ENCODE data around the gene RASSF3.

RASSF3 gene

GRCh38 chr12:64695550-64695949, 85.3 kb downstream of the RASSF3 start:
- DNase-seq = no peak

GRCh38 chr12:64696080-64696741, 85.9 kb downstream of the RASSF3 start:
- peak; percentile 34 for DNase-seq

DNA sequence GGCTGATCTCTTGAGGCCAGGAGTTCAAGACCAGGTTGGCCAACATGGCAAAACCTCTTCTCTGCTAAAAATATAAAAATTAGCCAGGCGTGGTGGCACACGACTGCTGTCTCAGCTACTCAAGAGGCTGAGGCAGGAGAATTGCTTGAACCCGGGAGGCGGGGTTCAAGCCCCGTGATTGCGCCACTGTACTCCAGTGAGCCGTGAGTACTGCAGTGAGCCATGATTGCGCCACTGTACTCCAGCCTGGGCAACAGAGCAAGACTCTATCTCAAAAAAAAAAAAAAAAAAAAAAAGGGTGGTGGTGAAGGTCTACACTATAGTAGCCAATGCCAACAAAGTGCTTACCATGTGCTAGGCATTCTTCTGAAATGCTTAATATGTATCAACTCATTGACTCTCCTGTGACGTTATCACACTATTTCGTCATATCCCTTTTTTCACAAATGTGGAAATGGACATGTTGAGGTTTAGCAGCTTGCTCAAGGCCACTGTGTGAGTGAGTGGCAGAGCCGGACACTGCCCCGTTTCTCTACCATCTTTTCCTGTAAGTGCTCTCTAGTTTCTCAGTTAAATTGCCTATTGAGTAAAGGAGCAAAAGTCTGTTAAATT, 89.3 kb downstream of the RASSF3 start:
- no peak for DNase-seq

DNA sequence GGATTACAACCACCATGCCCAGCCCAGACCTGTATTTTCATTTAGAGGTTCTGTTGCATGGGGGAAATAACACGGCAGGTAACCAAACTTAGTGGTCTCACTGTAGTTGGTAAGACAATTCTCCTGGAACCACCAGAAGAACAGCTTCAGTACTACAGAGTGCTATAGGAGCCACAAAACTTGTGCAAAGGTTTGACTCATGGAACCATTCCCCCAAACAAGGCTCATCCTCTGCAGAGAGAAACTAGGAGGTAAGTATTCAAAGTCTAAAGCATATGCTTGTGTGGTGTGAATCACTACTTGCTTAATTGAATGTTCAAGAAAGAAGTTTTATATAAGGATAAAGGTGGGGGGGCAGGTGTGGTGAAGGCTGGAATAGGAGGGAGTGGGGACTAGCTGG, 90.2 kb downstream of the RASSF3 start:
- DNase-seq = no peak

DNA sequence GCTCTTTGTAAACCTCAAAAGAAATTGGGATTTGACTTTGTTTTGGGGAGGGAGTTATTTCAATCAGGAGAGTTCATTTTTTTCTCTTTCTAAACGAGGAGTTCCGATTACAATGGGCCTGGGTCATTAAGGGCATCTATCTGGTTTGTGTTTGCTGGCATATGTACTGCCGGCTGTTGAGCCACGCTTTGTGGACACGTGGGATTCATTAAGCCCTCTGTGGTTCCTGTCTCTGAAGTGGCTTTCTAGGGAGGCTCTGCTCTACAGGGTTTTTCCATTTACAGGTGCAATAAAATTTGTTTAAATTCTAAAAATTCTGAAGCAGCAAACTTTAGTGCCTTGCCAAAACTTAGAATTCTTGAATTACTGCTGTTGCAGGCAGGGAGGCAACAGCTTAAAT, 91.0 kb downstream of the RASSF3 start:
- no peak for DNase-seq

DNA sequence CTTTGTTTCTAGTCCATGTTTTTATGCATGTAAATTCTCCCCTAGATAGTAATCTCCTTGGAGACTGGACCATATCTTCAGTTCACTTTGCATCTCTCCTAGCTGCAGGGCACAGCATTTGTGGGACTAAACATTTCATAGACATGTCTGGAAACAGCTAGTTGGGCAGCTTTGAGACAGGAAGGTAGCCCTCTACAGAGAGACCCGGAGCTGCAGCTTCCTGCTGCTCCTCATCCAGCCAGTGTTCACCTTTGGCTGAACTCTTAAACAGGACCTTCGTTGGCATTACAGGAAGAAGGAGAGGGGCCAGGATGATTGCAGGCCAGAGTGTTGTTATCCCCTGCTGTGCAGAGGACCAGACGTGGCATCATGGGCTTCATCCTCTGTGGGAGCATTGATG, 96.0 kb downstream of the RASSF3 start:
- no peak for DNase-seq

DNA sequence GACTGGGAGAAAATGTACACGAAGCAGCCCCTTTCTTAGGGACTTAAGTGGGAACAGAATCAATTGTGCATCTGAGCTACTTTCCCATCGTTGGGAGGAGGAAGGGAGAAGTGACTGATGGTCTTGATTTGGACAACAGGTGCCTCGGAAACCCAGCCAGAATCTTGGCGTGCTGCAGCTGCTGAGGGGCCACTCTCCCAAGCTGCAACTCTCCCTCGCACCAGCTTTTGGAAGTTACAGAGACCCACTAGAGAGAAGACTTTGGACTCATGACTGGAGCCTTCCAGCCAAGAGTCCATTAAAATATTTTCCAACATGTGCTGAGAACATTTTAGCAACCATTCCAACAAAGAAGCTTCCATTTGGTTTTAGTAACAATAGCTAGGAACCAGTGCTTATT, 96.6 kb downstream of the RASSF3 start:
- no peak for DNase-seq

DNA sequence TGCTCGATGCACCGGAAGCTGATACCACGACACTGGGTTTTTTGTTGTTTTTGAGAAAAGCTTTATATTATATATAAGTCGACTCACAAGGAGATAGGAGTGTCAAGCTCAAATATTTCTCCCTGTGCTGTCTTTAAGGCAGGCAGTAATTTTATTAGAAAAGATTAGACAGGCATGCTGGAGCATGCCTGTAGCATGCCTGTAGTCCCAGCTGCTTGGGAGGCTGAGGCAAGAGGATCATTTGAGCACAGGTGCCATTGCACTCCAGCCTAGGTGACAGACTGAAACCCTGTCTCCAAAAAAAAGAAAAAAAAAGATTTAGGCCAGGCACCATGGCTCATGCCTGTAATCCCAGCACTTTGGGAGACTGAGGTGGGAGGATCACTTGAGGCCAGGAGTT, 97.1 kb downstream of the RASSF3 start:
- DNase-seq = no peak

DNA sequence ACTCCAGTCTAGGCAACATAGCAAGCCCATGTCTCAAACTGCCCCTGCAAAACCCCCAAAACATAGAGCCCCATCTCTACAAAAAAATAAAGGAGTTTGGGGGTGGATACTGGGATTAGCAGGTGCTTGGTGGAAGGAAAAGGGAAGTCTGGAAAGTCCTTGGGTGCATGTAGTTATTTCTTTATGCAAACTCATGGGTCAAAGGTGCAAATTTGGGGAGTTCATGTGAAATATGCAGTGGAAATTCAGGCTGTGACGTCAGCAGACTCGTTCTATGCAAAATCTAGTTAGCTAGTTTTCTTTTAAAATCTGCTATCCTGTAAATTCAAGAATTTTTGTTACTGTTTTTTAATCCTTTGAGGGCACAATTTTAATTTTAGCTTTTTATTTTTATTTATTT, 97.6 kb downstream of the RASSF3 start:
- no peak for DNase-seq

- no peak for DNase-seq
These were observed 99.1 kb downstream of the RASSF3 start for GRCh38 chr12:64709429-64709828.

DNA sequence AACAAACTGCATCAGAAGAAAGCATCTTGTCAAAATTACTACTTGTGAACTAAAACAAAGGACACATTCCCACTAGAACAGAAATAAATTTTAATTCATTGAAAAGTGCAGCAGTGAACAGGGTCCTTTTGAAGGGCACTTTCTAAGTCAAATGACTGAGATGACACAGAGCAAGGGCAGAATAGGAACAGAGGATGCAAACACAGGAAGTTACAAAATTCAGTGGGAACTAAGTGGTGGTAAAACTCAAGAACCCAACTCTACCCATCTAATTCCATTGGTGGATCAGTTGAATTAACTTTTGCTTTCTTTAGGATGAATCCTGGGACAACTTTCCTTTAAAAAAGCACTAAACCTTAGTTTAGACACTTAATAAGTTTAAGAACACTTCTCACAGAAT, 103.1 kb downstream of the RASSF3 start:
- DNase-seq = no peak

GRCh38 chr12:64714551-64714968, 104.3 kb downstream of the RASSF3 start:
- no peak for DNase-seq

GRCh38 chr12:64716371-64716770, 106.1 kb downstream of the RASSF3 start:
- no peak for DNase-seq

- DNase-seq = no peak
These were observed 106.7 kb downstream of the RASSF3 start for GRCh38 chr12:64716839-64717455.

DNA sequence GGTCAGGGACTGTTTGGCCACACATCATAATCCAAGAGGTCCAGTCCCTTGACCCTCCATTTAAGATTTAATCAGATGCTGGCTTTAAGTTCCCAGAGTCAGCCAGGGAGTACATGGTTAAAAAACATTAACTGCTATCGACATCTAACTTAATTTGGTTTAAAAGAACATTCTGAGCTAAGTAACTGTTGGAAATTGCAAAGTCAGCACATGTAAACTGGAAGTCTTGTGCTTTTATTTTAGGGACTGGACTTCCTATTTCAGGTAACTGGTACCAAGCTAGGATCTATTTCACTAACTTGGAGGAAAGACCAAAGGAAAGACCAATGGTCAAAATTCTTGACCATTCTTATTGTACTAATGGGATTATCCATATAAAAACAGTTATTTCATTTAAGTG, 108.4 kb downstream of the RASSF3 start:
- no peak for DNase-seq

- peak; percentile 77 for DNase-seq
These were observed 110.6 kb downstream of the RASSF3 start for GRCh38 chr12:64720884-64721283.

GRCh38 chr12:64722835-64723234, 112.5 kb downstream of the RASSF3 start:
- DNase-seq = no peak

DNA sequence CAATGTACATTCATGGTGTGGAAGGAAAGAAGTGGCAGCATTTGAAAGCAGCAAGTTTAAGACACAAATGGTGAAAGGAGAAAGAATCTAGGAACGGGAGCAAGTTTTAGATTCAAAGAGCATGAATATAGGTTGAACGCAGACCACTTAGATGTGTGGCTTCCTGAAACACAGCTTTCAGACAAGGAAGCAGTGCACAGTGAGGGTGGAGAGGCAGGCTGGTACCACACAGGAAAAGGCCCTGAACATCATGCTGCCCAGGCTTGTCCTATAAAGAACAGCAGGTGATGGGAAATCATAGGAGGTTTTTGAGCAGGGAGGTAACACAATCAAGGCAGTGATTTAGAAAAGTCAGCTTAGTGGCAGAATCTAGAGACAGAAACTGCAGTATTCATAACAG, 113.3 kb downstream of the RASSF3 start:
- no peak for DNase-seq

- DNase-seq = no peak
These were observed 114.0 kb downstream of the RASSF3 start for GRCh38 chr12:64724201-64724745.

DNA sequence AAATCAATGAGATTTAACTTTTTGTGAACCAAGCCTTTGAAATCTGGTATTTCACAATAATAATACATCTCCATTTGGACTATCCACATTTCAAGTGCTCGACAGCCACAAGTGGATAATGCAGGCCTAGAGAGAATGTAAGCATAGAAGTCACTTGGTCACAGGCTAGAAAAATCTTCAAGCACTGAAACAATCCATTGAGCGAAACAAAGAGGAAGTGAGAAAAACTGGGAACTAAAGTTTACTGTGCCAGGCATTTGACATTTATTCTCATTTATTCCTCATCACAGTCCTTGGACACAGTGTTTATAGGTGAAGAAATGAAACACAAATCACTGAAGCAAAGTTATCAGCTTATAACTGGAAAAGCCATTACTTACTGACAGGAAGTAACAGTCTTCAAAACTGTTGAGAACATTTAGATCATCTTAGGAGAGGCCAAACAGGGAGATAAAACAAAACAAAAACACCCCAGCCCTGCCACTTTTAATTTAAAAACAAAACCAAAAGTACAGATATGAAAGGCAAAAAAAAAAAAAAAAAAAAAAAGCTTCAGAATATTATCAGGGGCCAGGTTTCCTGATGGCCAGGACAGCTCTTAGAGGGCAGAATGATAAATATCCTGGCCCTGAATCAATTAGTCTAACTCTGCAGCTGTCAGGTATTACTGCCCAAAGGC, 119.8 kb downstream of the RASSF3 start:
- peak; percentile 85 for DNase-seq

GRCh38 chr12:64730588-64730969, 120.3 kb downstream of the RASSF3 start:
- no peak for DNase-seq

GRCh38 chr12:64731683-64732082, 121.4 kb downstream of the RASSF3 start:
- DNase-seq = no peak

- no peak for DNase-seq
These were observed 123.6 kb downstream of the RASSF3 start for GRCh38 chr12:64733857-64734256.

DNA sequence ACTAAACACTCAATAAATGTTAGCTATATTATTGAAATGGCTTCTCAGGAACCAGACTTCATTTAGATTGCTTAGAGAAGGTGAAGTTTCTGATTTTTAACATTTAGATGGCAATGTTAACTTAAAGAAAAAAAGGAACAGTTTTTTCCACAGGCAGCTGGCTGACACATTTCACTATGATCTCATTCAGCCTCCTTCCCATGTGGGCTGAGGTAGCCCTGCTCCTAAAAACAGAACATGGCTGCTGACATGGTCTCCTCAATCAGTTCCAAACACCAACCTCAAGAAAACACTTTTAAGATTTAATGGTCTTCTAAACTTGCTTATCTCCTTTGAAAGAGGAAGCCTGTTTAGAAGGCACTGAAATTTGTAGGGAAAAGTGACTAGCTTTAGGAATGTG, 125.1 kb downstream of the RASSF3 start:
- no peak for DNase-seq
